Islet of Langerhans (tissue), 1 donor: Measurements from ENCODE around the gene SMIM10L2A.
"Not testable (repeated sequence)": the region's sequence is repeated elsewhere in the genome, so short reads cannot be mapped to it uniquely, and the experiment has no call there.

Source experiments
- FAIRE-seq: peaks from one replicate; lab custom pipeline; 2011; peaks lifted over from hg19 to GRCh38; lab: Jason Lieb, UNC

The SMIM10L2A gene

DNA sequence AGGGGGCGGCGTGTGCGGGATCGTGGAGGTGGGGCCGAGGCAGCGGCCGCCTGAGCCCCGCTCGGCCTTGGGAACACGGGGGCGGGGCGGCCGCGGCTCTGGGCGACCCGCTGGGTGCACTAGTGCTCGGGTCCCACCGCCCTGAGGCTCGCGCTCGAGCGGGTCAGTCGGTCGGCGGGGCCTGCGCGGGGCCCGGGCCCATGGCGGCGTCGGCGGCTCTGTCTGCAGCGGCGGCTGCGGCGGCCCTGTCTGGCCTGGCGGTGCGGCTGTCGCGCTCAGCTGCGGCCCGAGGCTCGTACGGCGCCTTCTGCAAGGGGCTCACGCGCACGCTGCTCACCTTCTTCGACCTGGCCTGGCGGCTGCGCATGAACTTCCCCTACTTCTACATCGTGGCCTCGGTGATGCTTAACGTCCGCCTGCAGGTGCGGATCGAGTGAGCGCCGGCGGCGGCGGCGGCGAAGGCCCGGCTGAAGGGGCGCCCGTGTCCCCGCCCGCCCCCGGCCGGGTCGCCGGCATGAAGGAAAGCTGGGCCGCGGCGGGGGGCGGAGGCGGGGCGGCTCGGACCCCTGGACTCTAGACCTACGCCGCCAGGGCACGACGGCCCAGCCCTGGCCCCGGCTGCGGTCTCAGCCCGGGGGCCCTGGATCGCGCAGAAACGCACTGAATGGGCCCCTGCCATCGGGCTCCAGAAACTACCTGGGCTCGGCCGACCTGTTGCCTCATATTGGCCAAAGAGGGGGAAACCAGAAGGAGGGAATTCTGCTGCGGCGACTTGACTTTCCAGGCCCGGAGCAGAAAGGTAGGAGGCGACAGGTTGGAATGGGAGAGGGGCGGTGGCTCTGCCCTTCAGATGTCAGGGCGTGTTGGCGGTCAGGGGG lies at the start of gene SMIM10L2A:
TSS of gene SMIM10L2A (plus strand) at position 13 of the 878 bp plus-strand sequence. CDS start at position 201, 188 bp downstream.
- FAIRE-seq = no peak

DNA sequence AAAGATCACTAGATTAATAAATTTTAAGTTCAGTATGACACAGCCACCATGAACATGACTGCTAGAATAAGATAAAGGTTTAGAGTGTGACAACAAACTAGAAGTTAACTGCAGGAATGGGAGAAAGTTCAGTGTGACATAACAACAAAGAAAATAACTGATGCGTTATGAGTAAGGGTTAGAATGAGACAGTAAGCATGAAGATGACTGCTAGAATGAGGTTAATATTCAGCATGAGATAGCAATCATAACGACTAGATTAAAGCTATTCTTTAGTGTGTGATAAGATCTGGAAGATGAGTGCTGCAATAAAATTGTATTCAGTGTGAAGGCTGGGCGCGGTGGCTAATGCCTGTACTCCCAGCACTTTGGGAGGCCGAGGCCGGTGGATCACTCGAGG lies 48.4 kb upstream of the SMIM10L2A start:
- FAIRE-seq = no peak

DNA sequence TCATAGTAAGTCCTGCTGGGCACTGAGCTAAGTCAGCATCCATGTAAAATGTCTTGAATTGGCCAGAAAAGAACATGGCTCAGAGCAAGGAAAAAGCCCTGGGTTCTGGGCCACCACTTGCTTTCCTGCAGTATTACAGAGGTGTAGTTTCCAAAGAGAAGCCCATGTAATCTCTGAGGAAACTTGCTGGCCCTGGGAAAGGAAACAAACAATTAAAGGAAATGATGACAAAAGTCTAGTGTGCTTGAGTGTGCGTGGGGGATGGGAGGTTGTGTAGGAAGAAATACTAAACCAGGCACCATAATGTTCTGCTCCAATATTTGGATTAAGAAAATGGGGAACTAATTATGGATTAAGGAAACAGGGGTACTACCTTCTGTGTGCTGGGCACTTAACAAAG lies 39.5 kb upstream of the SMIM10L2A start:
- FAIRE-seq = no peak

DNA sequence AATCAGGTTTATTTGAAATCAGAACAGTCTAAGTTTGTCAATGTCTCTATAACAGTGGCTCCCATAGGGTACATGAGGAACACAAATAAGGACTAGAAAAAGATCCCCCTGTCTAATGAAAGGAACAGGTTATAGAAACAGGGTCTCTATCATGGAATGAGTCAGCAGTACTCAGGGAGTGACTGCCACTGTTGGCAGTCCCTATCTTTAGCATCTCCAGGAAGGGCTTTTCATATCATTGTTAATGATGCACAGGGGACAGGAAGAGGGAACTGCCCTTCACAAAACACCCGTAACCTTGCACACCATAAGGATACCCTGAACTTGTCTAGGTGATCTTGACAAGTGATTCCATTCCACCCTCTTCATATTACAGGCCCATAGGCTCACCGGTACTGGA lies 38.5 kb upstream of the SMIM10L2A start:
- FAIRE-seq = no peak

DNA sequence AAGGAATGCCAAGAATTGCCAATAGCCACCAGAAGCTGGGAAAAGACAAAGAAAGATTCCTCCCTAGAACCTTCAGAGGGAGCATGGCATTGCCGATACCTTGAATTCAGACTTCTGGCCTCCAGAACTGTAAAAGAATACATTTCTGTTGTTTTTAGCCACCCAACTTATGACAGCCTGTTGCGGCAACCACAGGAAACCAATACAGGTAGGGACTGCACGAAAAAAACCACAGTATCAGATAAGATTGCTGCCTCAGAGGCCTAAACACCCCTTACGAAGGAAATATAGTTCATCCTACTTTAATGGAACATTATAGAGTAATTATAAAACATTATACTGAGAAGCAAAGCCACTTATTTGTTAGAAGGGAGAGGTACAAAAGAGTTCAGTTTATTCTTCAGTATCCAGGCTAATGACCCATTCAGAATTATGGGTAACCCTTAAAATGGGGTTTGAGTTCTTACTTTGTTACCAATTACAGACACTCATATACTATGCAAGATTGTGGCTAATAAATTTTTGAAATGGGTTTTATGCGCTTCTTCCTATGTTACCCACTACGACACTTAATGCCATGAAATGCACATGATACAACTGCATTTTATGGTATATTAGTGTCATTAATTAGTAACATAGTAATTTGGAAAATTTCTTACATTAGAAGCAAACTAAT lies 37.4 kb upstream of the SMIM10L2A start:
- no peak for FAIRE-seq

DNA sequence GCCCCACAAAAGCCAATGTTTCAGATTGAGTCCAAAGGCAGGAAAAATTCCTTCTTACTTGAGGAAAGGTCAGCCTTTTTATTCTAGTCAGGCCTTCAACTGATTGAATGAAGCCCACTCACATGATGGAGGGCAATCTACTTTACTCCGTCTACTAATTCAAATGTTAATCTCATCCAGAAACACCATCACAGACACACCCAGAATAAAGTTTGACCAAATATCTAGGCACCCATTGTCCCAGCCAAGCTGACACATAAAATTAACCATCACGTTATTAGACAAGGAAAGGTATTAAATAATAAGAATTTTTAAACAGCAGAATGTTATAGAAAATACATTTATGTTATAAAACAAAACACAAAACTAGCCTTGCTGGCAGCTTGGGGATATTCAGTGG lies 32.9 kb upstream of the SMIM10L2A start:
- no peak for FAIRE-seq

DNA sequence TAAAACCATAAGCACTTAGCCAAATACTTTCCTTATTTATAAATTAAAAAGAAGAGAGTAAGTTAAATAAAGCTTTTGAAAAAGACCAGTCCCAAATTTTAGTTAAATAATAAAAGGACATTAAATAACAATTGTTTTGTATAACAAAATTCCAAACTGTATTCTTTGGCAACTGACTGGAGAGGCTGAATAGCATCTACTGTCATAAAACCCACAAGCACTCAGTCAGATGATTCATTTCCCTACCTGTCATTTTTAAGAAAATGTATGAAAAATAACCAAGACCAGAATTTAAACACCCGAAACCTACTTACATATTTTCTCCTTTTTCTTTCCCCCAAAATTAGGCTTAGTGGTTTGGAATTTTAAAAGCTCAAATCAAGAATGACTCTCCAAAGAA lies 32.5 kb upstream of the SMIM10L2A start:
- no peak for FAIRE-seq

DNA sequence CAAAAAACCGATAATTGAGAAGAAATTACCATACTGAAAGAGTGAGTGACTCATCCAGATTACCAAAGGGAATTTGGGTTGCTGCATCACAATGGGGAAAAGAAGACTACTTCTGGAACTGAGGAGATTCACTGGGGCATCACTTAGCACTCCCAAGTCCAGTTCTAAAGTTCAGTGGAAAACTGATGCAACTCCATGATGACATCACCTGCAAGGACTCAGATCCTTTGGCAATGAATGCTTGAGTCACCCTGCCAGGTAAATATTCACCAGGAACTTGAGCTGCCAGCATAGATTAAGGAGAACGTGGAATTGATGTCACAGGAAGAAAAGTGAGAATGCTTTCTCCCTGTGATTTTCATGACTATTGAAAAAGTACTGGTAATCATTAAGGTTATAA lies 32.0 kb upstream of the SMIM10L2A start:
- FAIRE-seq = no peak

DNA sequence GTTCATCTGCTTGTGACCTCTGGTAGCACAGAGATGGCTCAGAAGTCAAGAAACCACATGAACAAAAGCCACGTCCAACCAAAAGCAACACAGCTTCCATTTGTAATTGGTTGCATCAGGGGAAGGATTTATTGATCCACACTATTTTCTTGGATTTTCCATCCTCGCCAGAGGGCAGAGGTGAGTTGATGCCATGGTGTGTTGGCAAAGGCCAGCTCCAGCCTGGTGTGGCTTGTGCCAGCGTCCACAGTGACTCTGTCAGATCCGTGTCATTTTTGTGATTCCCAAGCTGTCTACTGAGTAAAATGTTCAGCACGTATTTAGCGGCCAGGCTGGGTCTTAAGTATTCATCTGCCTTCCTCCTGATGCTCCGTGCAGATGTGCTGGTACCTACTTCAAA lies 30.0 kb upstream of the SMIM10L2A start:
- FAIRE-seq = no peak

DNA sequence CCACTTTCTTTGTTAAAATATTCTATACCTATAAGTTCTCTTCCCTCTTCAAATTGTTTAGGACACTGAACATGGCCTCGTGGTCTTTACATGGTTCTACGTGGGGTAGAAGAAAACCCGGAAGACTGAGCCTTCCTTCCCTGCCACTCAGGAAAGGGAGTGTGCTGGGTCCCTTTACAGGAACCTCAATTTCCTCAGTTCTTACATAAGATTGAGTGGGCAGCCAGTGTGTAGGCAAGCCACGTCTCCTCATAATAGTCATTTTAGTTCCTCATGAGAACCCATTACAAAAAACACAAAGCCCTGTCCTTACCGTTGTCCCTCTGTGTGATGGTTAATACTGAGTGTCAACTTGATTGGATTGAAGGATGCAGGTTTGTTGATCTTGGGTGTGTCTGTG lies 28.7 kb upstream of the SMIM10L2A start:
- FAIRE-seq = no peak

DNA sequence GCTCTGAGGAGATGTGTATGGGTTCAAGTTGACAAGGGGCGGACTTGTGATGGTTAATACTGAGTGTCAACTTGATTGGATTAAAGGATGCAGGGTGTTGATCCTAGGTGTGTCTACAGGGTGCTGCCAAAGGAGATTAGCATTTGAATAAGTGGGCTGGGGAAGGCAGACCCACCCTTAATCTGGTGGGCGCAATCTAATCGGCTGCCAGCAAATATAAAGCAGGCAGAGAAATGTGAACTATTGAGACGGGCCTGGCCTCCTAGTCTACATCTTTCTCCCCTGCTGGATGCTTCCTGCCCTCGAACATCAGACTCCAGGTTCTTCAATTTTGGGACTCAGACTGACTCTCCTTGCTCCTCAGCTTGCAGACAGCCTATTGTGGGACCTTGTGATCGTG lies 26.7 kb upstream of the SMIM10L2A start:
- no peak for FAIRE-seq

DNA sequence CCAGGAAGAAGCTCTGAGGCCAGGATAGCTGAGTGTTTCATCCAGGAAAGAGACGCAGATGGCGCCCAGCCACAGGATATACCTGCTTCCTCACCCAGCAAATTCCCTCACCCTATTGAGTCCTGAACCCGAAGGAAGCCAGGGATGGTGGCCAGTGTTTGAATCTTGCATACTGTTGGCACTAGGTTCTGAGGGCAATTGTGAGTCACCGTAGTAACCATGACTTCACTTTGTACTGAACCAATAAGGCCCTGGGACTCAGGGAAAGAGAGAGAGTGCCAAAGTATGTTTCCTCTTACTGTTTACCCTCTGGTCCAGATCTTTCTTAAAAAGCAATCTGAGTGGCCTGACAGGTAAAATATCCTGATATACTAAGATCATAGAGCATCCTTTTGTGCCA lies 25.6 kb upstream of the SMIM10L2A start:
- no peak for FAIRE-seq

DNA sequence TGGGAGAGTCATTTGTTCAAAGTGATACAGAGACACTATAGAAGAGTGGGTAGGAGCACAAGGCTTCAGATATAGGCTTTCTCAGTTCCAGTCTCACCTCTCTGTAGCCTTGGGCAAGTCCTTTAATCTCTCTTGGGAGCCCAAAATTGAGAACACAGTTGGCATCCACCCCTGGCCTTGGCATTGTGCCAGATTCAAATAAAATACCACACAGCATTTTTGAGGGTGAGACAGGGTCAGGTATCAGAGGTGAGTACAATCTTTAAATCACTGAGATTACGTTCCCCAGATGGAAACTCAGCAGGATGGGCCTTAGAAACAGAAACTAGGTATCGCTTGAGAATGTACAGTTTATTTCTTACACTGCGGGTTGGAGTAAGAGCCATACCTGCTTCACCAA lies 25.2 kb upstream of the SMIM10L2A start:
- FAIRE-seq = no peak

DNA sequence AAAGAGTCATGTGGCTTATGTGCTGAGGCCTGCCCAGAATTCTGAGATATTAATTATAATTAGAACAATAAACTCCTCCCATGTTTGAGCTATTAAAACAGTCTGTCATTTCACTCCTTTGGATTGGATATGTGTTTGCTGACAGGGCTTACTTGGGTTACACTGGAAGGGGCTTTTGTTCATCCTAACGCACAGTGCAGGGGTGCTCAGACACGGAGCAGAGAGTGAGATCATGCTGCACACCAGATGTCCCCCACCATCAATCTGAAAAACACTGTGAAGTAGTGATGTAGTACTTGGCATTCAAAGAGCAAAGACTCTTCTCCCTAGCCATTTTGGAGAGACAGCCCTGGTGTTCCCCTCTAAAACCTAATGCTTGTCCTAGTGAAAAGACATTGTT lies 24.1 kb upstream of the SMIM10L2A start:
- no peak for FAIRE-seq

DNA sequence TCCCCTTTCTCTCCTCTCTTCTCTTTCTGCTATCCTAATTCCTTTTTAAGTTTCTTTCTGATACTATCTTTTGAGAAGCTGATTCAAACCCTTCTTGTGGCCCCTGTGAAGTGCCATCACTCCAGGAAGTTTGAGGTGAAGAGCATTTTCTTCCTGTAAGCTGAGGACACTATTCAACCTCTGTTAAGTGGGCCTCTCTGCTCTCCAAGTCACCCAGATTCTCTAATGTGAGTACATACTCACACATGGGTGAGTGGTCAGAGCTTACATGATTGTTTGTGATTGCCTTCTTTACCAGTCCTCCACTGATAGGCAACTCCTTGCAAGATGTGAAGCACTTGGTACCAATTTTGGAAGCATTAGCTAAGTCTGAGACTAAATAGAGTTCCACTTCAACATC lies 18.4 kb upstream of the SMIM10L2A start:
- FAIRE-seq = no peak

DNA sequence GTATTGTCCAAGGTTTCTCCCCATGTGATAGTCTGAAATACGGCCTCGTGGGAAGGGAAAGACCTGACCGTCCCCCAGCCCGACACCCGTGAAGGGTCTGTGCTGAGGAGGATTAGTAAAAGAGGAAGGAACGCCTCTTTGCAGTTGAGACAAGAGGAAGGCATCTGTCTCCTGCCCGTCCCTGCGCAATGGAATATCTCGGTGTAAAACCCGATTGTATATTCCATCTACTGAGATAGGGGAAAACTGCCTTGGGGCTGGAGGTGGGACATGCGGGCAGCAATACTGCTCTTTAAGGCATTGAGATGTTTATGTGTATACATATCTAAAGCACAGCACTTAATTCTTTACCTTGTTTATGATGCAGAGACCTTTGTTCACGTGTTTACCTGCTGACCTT lies 15.3 kb upstream of the SMIM10L2A start:
- FAIRE-seq = not testable (repeated sequence)

DNA sequence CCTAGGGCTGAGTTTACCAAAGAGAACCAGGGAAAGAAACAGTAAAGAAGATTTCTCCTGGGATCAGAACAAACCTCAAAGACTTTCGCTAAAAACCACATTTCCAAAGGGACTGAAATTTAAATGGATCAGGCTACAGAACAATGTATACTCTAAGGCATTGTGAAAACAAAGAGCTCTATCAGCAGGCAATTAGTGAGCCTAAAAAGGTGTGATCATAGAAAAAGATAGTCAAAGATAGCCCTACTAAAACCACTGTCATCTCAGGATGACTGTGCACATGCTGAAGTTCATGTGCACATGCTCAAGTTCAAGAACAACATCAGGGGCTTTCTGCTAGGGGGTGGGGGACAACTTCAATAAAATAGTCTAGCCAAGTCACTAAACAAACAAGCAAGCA lies 12.9 kb upstream of the SMIM10L2A start:
- FAIRE-seq = no peak

DNA sequence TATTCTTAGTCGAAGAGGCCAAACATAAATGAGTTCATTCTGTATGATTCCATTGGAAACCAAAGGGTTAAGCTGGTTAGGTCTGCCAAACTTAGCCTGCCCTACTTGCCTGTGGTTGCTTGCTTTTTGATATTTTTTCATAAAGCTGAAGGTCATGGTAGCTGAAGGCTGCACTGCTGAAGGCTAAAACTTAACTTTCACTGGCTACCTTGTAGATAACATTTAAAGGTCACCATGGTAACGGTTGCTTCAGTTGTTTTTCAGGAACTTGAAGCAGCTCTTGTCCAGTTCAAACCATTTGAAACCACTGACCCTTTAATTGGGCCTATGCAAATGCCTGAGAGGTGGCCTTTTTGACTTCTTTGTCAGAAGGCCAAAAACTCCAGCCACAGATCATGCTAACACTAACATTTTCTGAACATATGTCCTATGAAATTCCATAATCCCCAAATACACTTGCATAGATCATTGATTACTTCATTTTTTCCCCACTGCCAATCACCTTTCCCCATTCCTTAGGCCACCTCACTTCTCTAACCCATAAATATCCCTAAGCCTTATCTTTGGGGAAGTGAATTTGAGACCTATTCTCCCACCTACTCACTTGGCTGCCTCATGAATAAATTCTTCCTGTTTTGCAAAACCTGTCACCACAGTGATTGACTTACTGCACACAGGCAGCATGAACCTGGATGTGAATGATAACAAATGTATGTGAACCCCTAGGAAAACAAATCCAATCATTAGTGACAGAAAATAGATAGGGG lies 10.7 kb upstream of the SMIM10L2A start:
- no peak for FAIRE-seq

DNA sequence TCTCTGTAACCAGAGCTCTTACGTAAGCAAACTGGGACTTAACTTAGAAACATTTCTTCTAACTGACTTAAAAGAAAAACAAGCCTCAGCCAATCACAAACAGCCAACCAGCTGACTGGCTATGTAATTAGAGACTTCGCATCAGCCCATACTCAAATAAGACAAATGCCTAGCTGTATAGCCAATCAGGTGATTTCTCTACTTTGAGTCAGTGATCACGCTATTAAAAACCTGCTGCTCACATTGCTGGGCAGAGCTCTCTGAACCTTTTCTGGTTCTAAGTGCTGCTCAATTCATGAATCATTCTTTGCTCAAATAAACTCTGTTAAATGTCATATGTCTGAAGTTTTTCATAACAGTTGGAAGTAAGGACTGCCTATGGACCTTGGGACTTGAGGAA lies 9.9 kb upstream of the SMIM10L2A start:
- FAIRE-seq = no peak

DNA sequence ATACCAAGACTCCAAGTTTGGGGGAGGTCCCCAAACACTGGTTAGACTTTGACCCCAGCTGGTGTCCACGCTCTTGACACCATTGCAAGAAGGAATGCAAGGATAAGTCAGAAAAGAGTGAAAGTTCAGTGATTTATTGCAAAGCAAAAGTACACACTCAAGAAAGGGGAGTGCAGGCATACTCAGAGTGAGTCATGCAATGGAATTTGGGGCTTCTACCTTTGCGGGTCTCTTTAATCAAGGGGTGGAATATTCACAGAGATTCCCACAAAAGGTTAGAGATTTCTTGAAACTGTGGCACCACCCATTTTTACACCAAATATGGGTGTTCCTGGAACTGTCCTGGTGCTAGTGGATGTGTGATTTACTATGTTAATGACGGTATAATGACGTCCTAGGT lies 5.2 kb upstream of the SMIM10L2A start:
- FAIRE-seq = no peak

DNA sequence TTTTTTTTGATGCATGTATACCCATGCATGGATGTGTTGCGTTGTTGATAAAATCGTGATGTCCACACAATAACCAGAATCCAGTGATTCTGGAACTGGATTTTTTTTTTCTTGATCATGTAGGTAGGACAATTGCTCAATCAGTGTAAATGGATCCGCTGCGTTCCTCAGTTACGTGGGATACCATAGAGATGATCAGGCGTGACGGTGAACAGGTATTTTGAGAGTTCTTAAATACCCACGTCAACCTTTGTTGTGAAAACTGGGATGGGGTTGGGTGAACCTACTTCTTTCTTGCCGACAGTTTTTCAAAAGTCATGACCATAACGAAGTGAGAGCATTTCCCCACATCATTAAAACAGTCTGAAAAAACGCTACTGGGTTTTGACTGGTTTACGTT lies 913 bp upstream of the SMIM10L2A start:
- FAIRE-seq = no peak

DNA sequence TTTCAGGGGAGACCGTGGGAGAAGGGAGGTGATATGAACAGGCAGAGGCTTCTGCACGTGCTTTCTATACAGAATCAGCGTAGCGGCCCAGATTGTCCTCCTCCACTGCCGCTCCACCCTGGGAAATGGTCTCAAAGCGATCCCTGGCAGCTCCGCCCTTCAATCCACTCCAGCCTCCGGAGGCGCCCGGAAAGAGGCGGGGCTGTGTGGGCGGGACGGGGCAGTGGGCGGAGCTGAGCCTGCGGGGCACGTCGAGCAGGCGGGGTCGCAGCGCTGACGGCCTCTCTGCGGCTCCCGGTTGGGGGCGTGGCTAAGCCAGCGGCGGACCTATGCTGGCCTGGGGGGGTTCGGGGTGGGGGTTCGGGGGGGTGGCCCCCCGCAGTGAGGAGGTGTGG lies 210 bp upstream of the SMIM10L2A start:
- no peak for FAIRE-seq

DNA sequence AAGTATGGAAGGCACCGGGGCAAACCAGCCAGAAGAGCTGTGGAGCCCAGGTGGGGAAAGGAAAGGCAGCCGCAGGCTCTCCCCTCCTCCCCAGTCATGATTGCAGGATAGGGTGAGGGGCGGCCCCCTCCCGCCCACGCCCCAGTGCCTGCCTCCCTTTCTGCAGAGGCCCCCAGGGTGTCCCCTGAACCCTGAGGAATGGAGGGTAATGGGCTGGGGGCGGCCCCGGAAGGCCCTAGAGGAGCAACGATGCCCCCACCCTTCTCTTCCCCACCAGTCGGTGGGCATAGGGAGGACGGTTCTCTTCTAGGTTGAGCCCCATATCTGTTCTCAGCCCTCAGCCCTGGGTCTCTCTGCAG lies 1.0 kb downstream of the SMIM10L2A start:
- not testable (repeated sequence) for FAIRE-seq
